ENCODE data around the gene FAM193B.

Gene FAM193B

DNA sequence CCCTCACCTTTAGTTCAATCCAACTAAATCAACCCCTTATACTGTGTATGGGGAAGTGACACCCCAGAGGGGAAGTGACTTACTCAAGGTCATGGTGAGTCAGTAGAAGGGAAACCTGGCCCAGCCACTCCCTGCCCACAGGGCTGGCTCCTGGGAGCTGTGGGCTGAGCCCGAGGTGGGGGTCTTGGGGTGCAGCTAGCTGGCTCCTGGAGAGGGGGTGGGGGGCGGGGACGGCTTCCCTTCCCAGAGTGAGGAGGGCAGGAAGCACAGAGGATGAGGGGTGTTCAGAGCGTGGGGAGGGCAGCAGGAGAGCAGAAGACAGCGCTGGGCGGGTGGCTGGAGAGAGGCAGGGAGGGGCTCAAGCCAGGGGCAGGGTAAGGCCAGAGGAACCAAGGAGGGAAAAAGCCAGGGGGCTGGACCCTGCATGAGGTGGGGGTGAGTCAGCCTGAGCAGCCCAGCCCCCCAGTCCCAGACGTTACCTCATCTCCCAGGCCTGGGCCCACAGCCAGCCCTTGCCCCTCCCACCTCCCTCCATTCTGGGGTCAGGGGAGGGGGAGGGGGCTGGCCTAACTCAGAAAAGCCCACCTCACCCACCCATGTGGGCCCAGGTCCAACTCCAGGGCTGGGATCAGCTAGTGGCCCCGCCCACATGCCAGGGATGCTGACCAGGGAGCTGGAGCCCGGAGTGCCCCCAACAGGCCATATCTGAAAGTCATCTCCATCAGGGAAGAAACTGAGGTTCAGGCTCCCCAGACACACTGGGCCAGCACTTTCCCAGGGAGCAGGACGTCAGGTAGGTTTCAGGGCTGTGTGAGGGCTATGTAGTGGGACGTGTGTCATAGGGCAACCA lies 59.8 kb downstream of the FAM193B start:
- peak overlapping the region; percentile 92 to 100 for H3K27ac ChIP-seq
- peak; percentile 78 to 93 for DNase-seq
- TF ChIP-seq, protein P1, sequence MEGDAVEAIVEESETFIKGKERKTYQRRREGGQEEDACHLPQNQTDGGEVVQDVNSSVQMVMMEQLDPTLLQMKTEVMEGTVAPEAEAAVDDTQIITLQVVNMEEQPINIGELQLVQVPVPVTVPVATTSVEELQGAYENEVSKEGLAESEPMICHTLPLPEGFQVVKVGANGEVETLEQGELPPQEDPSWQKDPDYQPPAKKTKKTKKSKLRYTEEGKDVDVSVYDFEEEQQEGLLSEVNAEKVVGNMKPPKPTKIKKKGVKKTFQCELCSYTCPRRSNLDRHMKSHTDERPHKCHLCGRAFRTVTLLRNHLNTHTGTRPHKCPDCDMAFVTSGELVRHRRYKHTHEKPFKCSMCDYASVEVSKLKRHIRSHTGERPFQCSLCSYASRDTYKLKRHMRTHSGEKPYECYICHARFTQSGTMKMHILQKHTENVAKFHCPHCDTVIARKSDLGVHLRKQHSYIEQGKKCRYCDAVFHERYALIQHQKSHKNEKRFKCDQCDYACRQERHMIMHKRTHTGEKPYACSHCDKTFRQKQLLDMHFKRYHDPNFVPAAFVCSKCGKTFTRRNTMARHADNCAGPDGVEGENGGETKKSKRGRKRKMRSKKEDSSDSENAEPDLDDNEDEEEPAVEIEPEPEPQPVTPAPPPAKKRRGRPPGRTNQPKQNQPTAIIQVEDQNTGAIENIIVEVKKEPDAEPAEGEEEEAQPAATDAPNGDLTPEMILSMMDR (IDR thresholded peaks at IDR 0.05): peak; percentile 15 to 21
- intact Hi-C loops (cut with DNase I; ENCODE audit: low total_unique reads): no loop called here
- peaks cover 7 to 82% (median 74%) of the 10 kb centered on the region in 4 donors for H3K4me1 ChIP-seq
- peaks cover 27 to 31% (median 28%) of the 10 kb centered on the region in 3 donors for H3K36me3 ChIP-seq
- H3K9me3 ChIP-seq: no peaks in the 10 kb centered on the region
- H3K4me3 ChIP-seq: peak overlapping the region; percentile 83 to 100
- H3K27me3 ChIP-seq: no peaks in the 10 kb centered on the region

- no peaks in the 10 kb centered on the region for H3K27me3 ChIP-seq
- peaks cover 7 to 84% (median 78%) of the 10 kb centered on the region in 4 donors for H3K4me1 ChIP-seq
- TF ChIP-seq, protein P1 (IDR thresholded peaks at IDR 0.05): no peak
- peaks cover 33 to 38% (median 35%) of the 10 kb centered on the region in 3 donors for H3K36me3 ChIP-seq
- peak overlapping the region; percentile 83 to 100 for H3K4me3 ChIP-seq
- intact Hi-C loops (cut with DNase I; ENCODE audit: low total_unique reads): loop anchor here (2.0 kb wide), 1 partner anchor 37 kb away; no protein-coding TSS in a partner anchor
- H3K27ac ChIP-seq: peak overlapping the region; percentile 92 to 100
- no peak for DNase-seq
- no peaks in the 10 kb centered on the region for H3K9me3 ChIP-seq
Observed at GRCh38 chr5:177493795-177494345, 60.5 kb downstream of the FAM193B start.

- Histone ChIP-seq H3K4me1 (peaks cover 7 to 77% (median 71%) of the 10 kb centered on the region in 4 donors), H3K4me3 (peak overlapping the region; percentile 83 to 100), H3K36me3 (peaks cover 43 to 48% (median 46%) of the 10 kb centered on the region in 3 donors), H3K27me3 (no peaks in the 10 kb centered on the region), H3K9me3 (no peaks in the 10 kb centered on the region), H3K27ac (peak overlapping the region; percentile 92 to 100)
- intact Hi-C loops (cut with DNase I; ENCODE audit: low total_unique reads): loop anchor here (2.0 kb wide), 1 partner anchor 36 kb away; no protein-coding TSS in a partner anchor
- TF ChIP-seq, protein P1 (IDR thresholded peaks at IDR 0.05): no peak
- DNase-seq: no peak
Observed at GRCh38 chr5:177492841-177493240, 61.5 kb downstream of the FAM193B start.

- Histone ChIP-seq H3K27me3 (no peaks in the 10 kb centered on the region), H3K4me3 (peak overlapping the region; percentile 83 to 100), H3K36me3 (peaks cover 50 to 55% (median 52%) of the 10 kb centered on the region in 3 donors), H3K9me3 (no peaks in the 10 kb centered on the region), H3K27ac (peak overlapping the region; percentile 92 to 100), H3K4me1 (peaks cover 7 to 77% (median 70%) of the 10 kb centered on the region in 4 donors)
- TF ChIP-seq, protein P1 (IDR thresholded peaks at IDR 0.05): no peak
- intact Hi-C loops (cut with DNase I; ENCODE audit: low total_unique reads): loop anchor here (2.0 kb wide), 1 partner anchor 35 kb away; no protein-coding TSS in a partner anchor
- DNase-seq: no peak
Observed at GRCh38 chr5:177491983-177492746, 62.2 kb downstream of the FAM193B start.

DNA sequence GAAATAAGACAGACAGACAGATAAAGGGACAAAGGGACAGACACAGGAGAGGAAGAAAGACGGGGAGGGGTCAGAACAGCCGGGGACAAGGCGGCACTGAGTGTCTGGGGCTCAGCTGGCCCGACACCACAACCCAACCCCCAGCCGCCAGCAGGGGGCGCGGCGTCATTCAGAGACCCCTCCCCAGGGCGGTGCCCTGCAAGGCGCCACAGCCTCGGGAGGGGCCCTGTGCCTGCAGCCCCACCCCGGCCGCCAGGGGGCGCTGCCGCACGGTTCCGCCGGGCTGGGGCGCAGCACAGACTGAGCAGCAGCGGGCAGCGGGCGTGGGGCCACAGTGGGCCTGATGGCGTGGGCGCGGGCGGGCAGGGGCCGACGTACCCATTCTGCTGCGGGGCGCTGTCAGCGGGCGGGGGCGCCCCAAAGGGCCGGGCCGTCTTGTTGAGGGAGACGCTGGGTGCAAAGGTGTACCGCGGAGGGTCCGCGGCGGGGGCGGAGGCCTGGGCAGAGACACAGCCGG lies 62.9 kb downstream of the FAM193B start:
- TF ChIP-seq, protein P1 (IDR thresholded peaks at IDR 0.05): peak; percentile 85 to 93
- Histone ChIP-seq H3K9me3 (no peaks in the 10 kb centered on the region), H3K4me1 (peaks cover 7 to 75% (median 69%) of the 10 kb centered on the region in 4 donors), H3K27ac (peak overlapping the region; percentile 92 to 100), H3K4me3 (peak overlapping the region; percentile 83 to 100), H3K36me3 (peaks cover 52 to 62% (median 58%) of the 10 kb centered on the region in 3 donors), H3K27me3 (no peaks in the 10 kb centered on the region)
- DNase-seq: peak in 1 of 2 donors; percentile 81
- intact Hi-C loops (cut with DNase I; ENCODE audit: low total_unique reads): no loop called here
